GM18517 (cell line): ENCODE results near the gene HSPA4L.

Experiments
- ATAC-seq: cut with Tn5 transposase; IDR thresholded peaks from one replicate; pipeline ENCODE4 v1.9.1; 2021; ENCODE audit warnings: mild to moderate bottlenecking, moderate library complexity; ENCODE audit not compliant: unreplicated experiment

Gene HSPA4L

DNA sequence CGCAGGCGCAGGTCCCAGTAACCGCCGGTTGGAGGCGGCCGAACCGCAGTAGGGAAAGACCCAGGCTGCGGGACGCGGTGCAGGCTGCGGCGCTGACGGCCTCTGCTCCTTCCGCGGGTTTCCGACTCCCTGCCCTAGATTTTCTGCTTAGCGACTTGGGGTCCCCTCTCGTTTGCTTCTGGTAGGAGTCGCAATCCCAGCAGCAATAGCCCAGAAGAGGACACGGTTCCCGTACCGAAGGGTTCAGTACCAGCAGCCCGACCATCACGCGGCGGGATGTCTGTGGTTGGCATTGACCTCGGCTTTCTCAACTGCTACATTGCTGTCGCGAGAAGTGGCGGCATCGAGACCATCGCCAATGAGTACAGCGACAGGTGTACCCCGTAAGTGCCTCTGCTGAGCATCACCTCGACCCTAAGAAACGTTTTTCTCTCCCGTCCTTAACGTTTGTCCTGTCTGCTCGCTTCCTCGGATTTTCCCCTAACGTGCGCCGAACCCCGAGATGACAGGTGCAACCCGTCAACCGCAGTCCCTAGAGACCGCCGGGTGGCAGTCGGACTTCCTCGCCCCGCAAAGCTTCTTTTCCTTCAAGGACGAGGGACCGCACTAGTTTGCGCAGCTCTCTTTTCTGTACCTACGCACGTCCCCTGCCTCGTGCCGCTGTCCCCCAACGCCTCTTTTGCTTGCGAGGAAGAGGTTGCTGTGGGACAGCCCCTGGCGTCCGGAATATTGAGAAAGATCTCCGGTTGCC lies at the start of gene HSPA4L:
Gene HSPA4L, plus strand, starts transcription at position 48 of the 751 bp plus-strand sequence. Its CDS starts 229 bp downstream, at position 277.
- ATAC-seq, result peak; percentile 71

DNA sequence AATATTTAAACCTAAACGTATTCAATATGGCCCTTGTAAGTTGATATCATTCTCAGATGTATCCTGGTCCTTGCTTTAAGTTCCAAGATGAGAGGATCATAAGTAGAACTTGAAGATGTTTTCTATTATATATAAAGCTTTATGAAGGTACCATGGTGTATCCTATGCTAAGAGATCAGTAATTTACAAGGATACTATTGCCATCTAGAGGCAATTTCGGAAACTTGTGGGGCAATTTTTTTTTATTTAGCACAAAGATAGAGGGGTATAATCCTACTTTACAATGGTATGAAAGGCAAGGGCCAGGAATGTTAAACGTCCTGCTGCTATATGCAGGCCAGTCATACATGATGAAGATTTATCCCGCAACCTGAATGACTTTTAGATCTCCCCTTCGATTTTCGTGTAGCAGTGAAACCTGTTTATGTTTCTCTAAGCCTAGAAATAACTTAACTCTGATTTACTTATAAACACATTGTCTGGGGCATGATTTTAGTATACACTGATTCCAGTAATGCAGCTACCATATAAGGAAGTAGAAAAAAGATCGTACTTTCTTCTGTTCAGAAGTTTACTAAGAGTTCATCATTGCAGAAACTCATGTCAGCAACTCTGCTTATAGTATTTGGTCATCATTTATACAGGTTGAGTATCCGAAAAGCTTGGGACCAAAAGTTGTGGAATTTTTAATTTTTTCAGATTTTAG lies 49.3 kb upstream of the HSPA4L start:
- ATAC-seq, result peak; percentile 90

DNA sequence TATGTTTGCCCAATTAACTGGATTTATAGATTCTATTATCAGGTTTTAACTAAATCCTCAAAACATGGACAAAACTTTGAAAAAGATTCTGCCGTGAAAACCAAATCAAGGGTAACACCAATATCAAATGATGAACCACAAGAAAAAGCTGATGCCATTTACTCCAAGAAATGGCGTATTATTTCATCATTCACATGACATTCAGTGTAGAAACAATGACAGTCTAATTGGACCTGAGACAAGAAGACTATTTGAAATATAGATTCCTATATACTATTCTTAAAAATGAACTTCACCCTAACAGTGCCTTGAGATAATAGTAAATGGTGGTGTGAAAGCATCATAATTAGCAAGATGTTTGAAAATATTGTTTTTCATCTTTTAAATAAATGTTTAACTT lies 47.1 kb upstream of the HSPA4L start:
- no peak for ATAC-seq

DNA sequence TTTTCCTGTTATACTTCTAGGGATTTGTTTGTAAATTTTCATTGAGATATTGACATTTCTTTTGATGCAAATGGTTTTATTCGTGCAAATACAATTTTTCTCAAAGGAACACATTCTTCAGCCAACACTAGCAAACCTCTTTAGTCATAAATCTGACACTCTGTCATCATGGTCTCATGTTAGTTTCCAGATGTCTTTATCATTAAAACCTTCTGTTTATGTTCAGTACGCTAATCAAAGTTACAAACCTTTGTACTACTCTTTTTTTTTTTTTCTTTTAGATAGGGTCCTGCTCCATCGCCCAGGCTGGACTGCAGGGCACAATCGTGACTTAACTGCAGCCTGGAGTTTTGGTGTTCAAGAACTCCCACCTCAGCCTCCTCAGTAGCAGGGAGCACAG lies 44.8 kb upstream of the HSPA4L start:
- ATAC-seq, result no peak

DNA sequence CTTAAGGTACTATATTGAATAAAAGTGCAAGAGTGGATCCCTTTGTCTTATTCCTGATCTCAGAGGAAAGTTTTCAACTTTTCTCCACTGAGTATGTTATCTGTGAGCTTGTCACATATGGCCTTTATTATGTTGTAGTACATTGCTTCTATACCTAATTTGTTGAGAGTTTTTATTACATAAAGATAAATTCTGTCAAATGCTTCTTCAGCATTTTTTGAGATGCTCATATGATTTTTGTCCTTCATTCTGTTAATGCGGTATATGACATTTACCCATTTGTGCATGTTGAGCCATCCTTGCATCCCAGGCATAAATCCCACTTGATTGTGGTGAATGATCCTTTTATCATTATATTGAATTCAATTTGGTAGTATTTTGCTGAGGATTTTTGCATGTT lies 40.9 kb upstream of the HSPA4L start:
- no peak for ATAC-seq

DNA sequence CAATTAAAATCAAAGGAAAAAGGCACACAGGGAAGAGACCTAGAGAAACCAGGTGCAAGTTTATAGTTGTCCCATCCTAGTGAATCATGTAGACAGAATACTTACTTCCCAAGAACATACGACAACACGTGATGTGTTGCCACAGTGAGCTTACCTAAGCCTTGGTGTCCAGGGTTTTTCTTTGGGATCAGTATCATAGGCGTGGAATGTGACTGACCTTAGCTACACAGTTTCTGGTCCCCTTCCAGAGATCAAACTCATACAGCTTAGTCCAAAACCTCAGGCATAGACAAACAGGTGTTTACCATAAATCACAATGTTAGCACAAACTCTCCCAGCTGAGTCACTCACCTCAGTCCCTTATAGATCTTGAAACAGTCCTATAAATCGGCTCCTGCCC lies 34.2 kb upstream of the HSPA4L start:
- no peak for ATAC-seq

DNA sequence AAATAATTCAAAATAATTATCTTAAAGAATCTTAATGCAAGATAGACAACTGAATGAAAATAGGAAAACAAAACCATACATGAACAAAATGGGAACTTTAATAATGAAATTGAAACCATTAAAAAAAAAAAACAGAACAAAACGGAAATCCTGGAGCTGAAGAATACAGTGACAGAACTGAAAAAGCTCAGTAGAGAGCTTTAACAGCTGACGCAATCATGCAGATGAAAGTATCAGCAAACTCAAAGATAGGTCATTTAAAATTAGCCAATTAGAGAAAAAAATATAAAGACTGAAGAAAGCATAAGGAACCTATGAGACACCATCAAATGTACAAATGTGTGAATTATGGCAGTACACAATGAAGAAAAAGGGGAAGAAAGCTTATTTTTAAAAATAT lies 33.2 kb upstream of the HSPA4L start:
- no peak for ATAC-seq

DNA sequence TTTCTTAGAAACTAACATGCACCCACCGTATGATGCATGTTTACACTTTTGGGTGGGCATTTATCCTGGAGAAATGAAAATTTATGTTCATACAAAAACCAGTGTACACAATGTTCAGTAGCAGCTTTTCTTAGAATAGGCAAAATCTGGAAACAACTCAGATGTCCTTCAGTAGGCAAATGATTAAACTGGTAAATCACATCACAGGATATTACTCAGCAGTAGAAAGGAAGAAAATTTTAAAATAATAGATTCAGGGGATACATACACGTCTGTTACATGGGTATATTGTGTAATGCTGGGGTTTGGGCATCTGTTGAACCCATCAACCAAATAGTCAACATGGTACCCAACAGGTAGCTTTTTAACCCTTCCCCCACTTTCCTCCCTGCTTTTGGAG lies 25.2 kb upstream of the HSPA4L start:
- ATAC-seq, result no peak

DNA sequence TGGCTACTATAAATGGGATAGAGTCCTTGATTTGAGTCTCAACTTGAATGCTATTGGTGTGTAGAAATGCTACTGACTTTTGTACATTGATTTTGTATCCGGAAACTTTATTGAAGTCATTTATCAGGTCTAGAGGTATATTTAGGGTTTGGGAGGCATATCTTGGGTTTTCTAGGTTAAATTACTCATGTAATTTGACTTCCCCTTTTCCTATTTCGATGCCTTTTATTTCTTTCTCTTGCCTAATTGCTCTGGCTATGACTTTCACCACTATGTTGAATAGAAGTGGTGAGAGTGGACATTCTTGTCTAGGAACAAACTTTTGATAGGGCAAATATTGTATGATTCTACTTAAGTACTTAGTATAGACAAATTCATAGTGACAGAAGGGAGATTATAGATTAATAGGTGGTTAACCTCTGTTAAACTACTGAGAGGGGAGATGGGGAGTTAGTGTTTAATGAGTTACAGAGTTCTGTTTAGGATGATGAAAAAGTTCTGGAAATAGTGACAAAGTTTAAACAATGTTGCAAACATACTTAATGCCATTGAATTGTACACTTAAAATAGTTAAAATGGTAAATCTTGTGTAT lies 22.8 kb upstream of the HSPA4L start:
- peak; percentile 75 for ATAC-seq

DNA sequence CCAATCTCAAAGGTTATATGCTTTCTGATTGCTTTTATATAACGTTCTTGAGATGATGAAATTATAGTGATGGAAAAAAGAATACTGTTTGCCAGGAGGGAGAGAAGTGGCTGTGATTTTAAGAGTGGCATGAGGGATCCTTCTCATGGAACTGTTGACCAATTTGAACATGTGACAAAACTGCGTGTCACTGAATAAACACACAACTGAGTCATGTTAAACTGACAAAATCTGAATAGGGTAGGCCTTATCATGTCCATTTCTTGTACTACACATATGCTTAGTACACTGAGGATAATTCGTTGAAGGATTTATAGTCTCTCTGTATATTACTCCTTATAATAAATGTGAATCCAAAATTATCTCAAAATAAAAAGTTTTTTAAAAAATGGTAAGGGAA lies 22.2 kb upstream of the HSPA4L start:
- ATAC-seq, result no peak

DNA sequence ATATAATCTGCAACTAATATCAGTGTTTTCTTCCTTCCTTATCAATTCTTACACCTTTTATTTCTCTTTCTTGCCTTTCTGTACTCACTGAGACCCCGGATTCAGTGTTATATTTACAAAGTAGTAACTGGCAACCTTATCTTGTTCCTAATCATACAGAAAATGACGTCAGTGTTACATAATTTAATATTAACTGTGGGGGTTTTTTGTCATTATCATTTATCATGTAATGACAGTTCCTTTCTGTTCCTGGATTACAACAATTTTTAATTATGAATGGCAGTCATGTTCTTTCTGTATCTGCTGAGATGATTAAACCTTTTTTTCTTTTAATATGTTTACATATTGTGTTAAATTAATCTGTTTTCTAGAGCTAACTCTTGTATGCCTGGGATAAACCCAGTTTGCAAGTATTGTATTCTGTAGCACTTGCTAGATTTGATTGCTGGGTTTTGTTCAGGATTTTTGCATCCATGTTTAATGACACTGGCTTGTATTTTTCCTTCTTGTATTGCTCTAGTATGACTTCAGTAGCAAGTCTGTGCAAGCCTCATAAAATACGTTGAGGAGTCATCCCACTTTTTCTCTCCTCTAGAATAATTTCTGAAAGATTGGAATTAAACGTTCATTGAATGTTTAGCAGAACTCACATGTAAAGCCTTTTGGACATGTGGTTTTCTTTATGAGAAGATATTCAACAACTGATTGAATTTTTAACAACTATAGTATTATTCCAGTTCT lies 10.4 kb upstream of the HSPA4L start:
- no peak for ATAC-seq

DNA sequence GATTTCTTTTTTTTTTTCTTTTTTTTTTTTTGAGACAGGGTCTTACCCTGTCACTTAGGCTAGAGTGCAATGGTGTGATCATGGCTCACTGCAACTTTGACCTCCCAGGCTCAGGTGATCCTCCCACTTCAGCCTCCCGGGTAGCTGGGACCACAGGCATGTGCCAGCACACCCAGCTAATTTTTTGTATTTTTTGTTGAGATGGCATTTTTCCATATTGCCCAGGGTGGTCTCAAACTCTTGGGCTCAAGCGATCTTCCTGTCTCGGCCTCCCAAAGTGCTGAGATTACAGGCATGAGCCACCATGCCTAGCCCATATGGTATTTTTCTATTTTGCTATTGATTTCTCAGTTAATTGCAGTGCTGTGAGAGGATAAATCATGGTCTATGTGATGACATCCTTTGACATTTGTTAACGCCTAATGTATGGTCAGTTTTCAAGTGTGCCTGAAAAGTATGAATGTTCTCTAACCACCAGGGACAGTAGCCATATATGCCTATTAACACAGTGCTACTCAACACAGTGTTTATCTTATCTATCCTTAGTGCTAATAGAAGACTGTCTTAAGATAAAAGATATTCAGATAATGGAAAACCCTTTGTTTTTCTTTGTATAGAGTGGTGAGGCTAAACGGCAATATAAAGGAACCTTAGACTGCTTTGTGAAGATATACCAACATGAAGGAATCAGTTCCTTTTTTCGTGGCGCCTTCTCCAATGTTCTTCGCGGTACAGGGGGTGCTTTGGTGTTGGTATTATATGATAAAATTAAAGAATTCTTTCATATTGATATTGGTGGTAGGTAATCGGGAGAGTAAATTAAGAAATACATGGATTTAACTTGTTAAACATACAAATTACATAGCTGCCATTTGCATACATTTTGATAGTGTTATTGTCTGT lies 9.1 kb upstream of the HSPA4L start:
- no peak for ATAC-seq

DNA sequence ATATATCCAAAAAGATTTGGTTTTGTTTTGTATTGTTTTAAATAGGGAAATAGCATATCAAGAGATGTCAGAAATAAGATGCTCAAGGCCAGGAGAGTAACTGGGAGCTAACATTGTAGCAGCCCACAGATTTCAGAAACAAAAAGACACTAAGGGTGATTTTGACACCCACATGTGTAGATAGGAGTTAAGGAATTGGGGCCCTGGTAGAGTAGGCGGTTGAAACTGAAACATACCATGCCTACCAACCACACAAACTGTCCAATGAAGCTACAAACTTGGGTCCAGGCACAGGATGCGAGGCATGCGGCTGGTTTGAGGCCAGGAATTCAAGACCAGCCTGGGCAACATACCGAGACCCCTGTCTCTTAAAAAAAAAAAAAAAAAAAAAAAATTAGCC lies 6.3 kb upstream of the HSPA4L start:
- peak; percentile 47 for ATAC-seq

DNA sequence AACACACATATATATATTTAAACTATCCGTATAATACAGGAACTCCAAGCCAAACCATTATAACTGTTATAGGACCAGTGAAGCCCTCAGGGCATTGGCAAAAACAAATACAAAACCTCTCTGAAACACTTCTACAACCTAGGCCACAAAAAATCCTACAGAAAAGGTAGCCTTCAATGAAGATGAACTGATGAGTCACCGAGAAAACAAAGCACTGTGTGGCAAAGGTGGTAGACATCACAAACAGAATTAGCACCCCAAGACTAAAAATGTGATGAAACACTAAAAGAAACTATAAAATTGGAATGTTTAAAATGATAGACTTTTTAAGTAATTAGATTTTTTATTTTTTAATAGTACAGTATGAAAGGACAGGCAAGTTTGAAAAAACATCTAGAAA lies 5.5 kb upstream of the HSPA4L start:
- peak; percentile 39 for ATAC-seq

DNA sequence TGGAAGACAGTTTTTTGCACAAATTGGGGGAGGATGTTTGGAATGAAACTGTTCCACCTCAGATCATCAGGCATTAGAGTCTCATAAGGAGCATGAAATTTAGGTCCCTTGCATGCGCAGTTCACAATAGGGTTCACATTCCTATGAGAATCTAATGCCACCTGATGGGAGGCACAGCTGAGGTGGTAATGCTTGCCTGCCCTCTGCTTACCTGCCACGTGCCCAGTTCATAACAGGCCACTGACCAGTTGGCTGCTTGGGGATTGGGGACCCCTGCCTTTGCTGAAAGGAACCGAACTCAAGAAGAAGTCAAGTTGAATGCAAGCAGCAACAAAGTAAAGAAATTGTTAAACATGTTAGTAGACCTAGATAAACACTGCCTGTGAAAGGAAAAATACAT lies 4.6 kb upstream of the HSPA4L start:
- ATAC-seq, result no peak

DNA sequence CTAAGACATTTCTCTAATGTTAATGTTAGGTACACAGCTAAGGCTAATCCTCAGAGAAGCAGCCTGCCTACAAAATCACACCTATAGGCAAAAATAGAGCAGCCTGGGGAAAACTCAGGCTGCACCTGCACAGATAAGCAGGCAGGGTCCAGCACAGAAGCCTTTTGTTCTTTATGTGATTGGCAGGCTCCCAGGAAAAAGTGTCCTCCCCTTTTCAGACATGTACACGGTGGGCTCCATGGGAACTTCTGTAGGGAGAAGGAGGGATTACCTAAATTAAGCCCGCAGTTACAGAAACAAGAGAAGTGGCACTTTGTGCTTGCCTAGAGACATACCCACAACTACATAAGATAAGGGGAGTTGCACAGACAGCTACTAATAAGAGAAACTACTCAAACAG lies 4.0 kb upstream of the HSPA4L start:
- no peak for ATAC-seq

DNA sequence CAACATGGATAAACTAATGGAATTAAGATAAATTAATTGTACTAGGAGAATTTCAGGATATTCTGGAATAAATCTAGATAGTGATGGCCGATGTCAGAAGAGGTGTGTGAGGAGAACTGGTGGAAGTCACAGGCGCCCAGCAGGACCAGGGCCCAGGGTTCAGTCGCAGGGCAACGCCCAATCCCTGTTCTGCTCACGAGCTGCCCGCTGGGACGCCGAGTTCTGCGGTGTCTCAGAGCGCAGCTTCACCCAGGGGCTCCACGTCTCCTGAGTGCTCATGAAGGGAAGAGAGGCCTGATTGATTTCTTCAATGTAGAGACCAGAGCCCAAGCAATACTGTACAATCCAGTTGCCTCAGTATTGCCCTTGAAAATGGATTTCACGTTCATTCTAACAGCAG lies 1.5 kb upstream of the HSPA4L start:
- ATAC-seq, result no peak

DNA sequence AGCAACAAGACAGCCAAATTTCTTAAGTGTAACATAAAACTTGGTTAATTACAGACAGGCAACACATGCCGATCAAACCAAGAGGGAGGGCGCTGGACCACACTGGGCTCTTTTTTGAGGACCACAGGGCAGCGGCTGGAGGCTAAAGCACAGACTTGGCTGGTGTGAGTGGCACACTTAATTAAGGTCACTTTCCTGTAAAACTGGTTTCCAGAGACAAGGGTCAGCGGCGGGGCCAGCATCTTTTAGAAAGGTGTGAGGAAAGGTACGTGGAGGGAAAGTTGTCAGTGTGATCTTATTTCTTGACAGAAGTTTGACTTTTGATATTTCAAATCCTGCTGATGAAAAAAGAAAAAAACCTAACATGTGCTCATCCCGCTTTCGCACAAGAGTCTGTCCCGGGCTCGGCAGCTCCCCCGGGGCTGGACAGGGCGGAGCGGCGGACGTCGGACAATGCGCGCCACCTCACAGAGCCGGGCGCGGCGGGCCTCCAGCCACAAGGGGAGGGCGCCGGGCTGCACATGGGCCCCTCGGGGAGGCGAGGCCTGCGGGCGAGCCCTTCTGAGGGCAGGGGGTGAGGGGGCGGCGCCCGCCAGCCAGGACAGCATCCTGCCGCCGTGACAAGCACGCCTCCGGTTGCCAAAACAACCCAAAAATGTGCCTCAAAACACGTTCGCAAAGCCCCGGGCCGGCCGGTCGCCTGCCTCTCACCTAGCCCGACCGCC lies 660 bp upstream of the HSPA4L start:
- peak; percentile 36 for ATAC-seq

DNA sequence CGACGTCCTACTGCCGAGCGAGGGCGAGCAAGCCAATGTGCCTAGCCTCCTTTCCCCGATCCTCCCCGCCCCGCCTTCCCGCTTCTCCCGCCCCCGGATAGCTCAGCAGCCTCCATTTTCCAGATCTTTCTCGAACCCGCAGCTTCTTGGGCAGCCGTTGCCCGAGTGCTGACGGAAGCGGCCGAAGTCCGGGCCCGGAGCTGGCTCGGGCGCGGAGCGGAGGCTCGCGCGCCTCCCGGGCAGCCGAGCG lies 172 bp upstream of the HSPA4L start:
- no peak for ATAC-seq
